LNCaP clone FGC (cell line): Measurements from ENCODE around the gene KRT3.

Experiments
- DNase-seq: peaks from one replicate; pipeline ENCODE4 v3.0.0-alpha.2; 2011; ENCODE audit warnings: low read depth
- H3K4me3 ChIP-seq: 2 replicates; pipeline ENCODE4 v1.5.1; 2011; ENCODE audit warnings: mild to moderate bottlenecking, low read depth, low read length, control low read depth
- CTCF ChIP-seq: IDR thresholded peaks from 2 replicates; pipeline ENCODE4 v1.5.1; 2012; ENCODE audit warnings: mild to moderate bottlenecking; ENCODE audit not compliant: control insufficient read depth, insufficient read depth; ENCODE audit errors: extremely low read depth

Gene KRT3

GRCh38 chr12:52769946-52770345 is 26.0 kb downstream of the KRT3 start:
- H3K4me3 ChIP-seq, result no peak overlapping the region
- DNase-seq, result no peak
- no peak for TF ChIP-seq CTCF

- H3K4me3 ChIP-seq, result no peak overlapping the region
- no peak for DNase-seq
- TF ChIP-seq CTCF, result no peak
Measured at GRCh38 chr12:52769354-52769753, 26.6 kb downstream of the KRT3 start.

- TF ChIP-seq CTCF, result no peak
- no peak overlapping the region for H3K4me3 ChIP-seq
- no peak for DNase-seq
Measured at GRCh38 chr12:52768479-52769200, 27.3 kb downstream of the KRT3 start.

- no peak for DNase-seq
- no peak for TF ChIP-seq CTCF
- H3K4me3 ChIP-seq, result no peak overlapping the region
Measured at GRCh38 chr12:52767427-52767826, 28.5 kb downstream of the KRT3 start.

- no peak for TF ChIP-seq CTCF
- no peak for DNase-seq
- no peak overlapping the region for H3K4me3 ChIP-seq
Measured at GRCh38 chr12:52767020-52767379, 28.9 kb downstream of the KRT3 start.

GRCh38 chr12:52766351-52767019 is 29.4 kb downstream of the KRT3 start:
- no peak overlapping the region for H3K4me3 ChIP-seq
- DNase-seq, result no peak
- TF ChIP-seq CTCF, result no peak
